BLaER1 treated with 17β-estradiol and CSF1 and Interleukin-3, amounts not matched to agents 10 nM and 100 nM (cell line): ENCODE results near the gene PLCXD1.
A peak's percentile ranks its signal among the peaks of the same experiment; 100 is the strongest.
"Not testable (repeated sequence)": the region's sequence is repeated elsewhere in the genome, so short reads cannot be mapped to it uniquely, and the experiment has no call there.

Experiments used
- H3K27ac ChIP-seq, 11 experiments: shearing (Covaris generic); formaldehyde crosslinking; 2 replicates each; pipeline ENCODE4 v1.8.1; 2022
- H3K27me3 ChIP-seq, 11 experiments: shearing (Covaris generic); formaldehyde crosslinking; 2 replicates each; pipeline ENCODE4 v1.8.1; 2022
- H3K36me3 ChIP-seq, 11 experiments: shearing (Covaris generic); formaldehyde crosslinking; 2 replicates each; pipeline ENCODE4 v1.8.1; 2022
- H3K4me1 ChIP-seq, 10 experiments: shearing (Covaris generic); formaldehyde crosslinking; 2 replicates each; pipeline ENCODE4 v1.8.1; 2022
- H3K4me2 ChIP-seq, 11 experiments: shearing (Covaris generic); formaldehyde crosslinking; 2 replicates each; pipeline ENCODE4 v1.8.1; 2022
- H3K4me3 ChIP-seq, 10 experiments: shearing (Covaris generic); formaldehyde crosslinking; 2 replicates each; pipeline ENCODE4 v1.8.1; 2022
- H3K9ac ChIP-seq, 11 experiments: shearing (Covaris generic); formaldehyde crosslinking; 2 replicates each; pipeline ENCODE4 v1.8.1; 2022
- H3K9me3 ChIP-seq, 11 experiments: shearing (Covaris generic); formaldehyde crosslinking; replicated peaks in 1 of 11; 2 replicates each; pipeline ENCODE4 v1.8.1; 2022
- H4K20me1 ChIP-seq, 11 experiments: shearing (Covaris generic); formaldehyde crosslinking; 2 replicates each; pipeline ENCODE4 v1.8.1; 2022
- Cebpa-rat ChIP-seq, 11 experiments: shearing (Covaris generic); IDR thresholded peaks; 2 replicates each; pipeline ENCODE4 v1.8.1; 2022

PLCXD1 gene

GRCh38 chrX:281166-281999 lies at the start of gene PLCXD1:
PLCXD1 (plus strand) TSS chrX:281381; CDS start chrX:284188, 2,807 bp downstream.
- Histone ChIP-seq H3K9ac (peak within 1 kb of the TSS in 3 of 11 experiments; percentile 2 to 36 (median 32); a peak in 4 of 22 replicates), H3K27ac (peak within 1 kb of the TSS in 6 of 11 experiments; percentile 1 to 45 (median 30); a peak in 9 of 22 replicates), H3K4me2 (peak within 1 kb of the TSS; percentile 33 to 71 (median 56); a peak in 20 of 22 replicates), H3K4me1 (peaks cover 26 to 53% (median 46%) of the 10 kb centered on the region in 10 experiments), H3K36me3 (peaks cover 17 to 25% (median 25%) of the 10 kb centered on the region in 11 experiments), H4K20me1 (peaks cover 0 to 19% (median 0%) of the 10 kb centered on the region in 11 experiments; a peak in 3 of 22 replicates), H3K27me3 (no peaks in the 10 kb centered on the region), H3K4me3 (peak within 1 kb of the TSS in 1 of 10 experiments; percentile 22; a peak in 1 of 20 replicates), H3K9me3 (no peaks in the 10 kb centered on the region)
- no peak for TF ChIP-seq Cebpa-rat (IDR thresholded peaks at IDR 0.05)

- H3K27me3 ChIP-seq, H3K4me2 ChIP-seq, H3K9me3 ChIP-seq, H4K20me1 ChIP-seq, H3K9ac ChIP-seq, H3K36me3 ChIP-seq, H3K27ac ChIP-seq, H3K4me3 ChIP-seq, H3K4me1 ChIP-seq: not testable (repeated sequence)
These were observed 49.4 kb upstream of the PLCXD1 start for GRCh38 chrX:231637-232277.

GRCh38 chrX:232278-232655 lies 48.9 kb upstream of the PLCXD1 start:
- not testable (repeated sequence) for H3K4me3 ChIP-seq, H3K4me1 ChIP-seq, H3K9ac ChIP-seq, H3K27me3 ChIP-seq, H3K27ac ChIP-seq, H3K4me2 ChIP-seq, H3K9me3 ChIP-seq, H4K20me1 ChIP-seq, H3K36me3 ChIP-seq

- H3K9ac ChIP-seq, H3K36me3 ChIP-seq, H3K4me3 ChIP-seq, H3K27ac ChIP-seq, H3K27me3 ChIP-seq, H3K9me3 ChIP-seq, H4K20me1 ChIP-seq, H3K4me1 ChIP-seq, H3K4me2 ChIP-seq: not testable (repeated sequence)
These were observed 45.0 kb upstream of the PLCXD1 start for GRCh38 chrX:236201-236600.

- no peaks in the 10 kb centered on the region for H3K36me3 ChIP-seq
- peak overlapping the region in 4 of 11 experiments; percentile 40 to 55 (median 52); a peak in 5 of 22 replicates for H3K27ac ChIP-seq
- peak overlapping the region; percentile 30 to 61 (median 43); a peak in 17 of 22 replicates for H3K4me2 ChIP-seq
- H3K9ac ChIP-seq, result 0 out of 22 replicates have a peak overlapping the region, but pooled peaks of 1 of the 11 experiments have one; percentile 26
- H3K4me1 ChIP-seq, result peaks cover 0 to 12% (median 4%) of the 10 kb centered on the region in 10 experiments; a peak in 8 of 20 replicates
- H3K4me3 ChIP-seq, result peak overlapping the region in 1 of 10 experiments; percentile 51; a peak in 2 of 20 replicates
- H3K27me3 ChIP-seq, result no peaks in the 10 kb centered on the region
- H4K20me1 ChIP-seq, result no peaks in the 10 kb centered on the region
- no peak for TF ChIP-seq Cebpa-rat (IDR thresholded peaks at IDR 0.05)
- peaks cover 0 to 15% (median 7%) of the 10 kb centered on the region in 11 experiments; a peak in 8 of 22 replicates for H3K9me3 ChIP-seq
These were observed 30.2 kb upstream of the PLCXD1 start for GRCh38 chrX:250965-251364.

GRCh38 chrX:251396-252243 lies 29.6 kb upstream of the PLCXD1 start:
- Histone ChIP-seq H3K4me1 (peaks cover 0 to 12% (median 4%) of the 10 kb centered on the region in 10 experiments; a peak in 8 of 20 replicates), H3K27ac (peak overlapping the region in 1 of 11 experiments; percentile 53; a peak in 1 of 22 replicates), H3K4me2 (peak overlapping the region in 10 of 11 experiments; percentile 30 to 61 (median 42); a peak in 13 of 22 replicates), H3K9me3 (peaks cover 0 to 15% (median 7%) of the 10 kb centered on the region in 11 experiments; a peak in 8 of 22 replicates)
- not testable (repeated sequence) for H4K20me1 ChIP-seq, H3K27me3 ChIP-seq, H3K36me3 ChIP-seq, H3K4me3 ChIP-seq, H3K9ac ChIP-seq

- no peak overlapping the region for H3K9ac ChIP-seq
- H3K27me3 ChIP-seq, result no peaks in the 10 kb centered on the region
- peaks cover 0 to 15% (median 7%) of the 10 kb centered on the region in 11 experiments; a peak in 8 of 22 replicates for H3K9me3 ChIP-seq
- no peak overlapping the region for H3K27ac ChIP-seq
- TF ChIP-seq Cebpa-rat (IDR thresholded peaks at IDR 0.05), result no peak
- no peak overlapping the region for H3K4me3 ChIP-seq
- H4K20me1 ChIP-seq, result no peaks in the 10 kb centered on the region
- H3K36me3 ChIP-seq, result no peaks in the 10 kb centered on the region
- H3K4me2 ChIP-seq, result no peak overlapping the region
- peaks cover 0 to 12% (median 4%) of the 10 kb centered on the region in 10 experiments; a peak in 9 of 20 replicates for H3K4me1 ChIP-seq
These were observed 28.8 kb upstream of the PLCXD1 start for GRCh38 chrX:252244-252956.

GRCh38 chrX:252957-253291 lies 28.3 kb upstream of the PLCXD1 start:
- Histone ChIP-seq H3K27me3 (no peaks in the 10 kb centered on the region), H3K27ac (no peak overlapping the region), H3K9me3 (peaks cover 0 to 15% (median 7%) of the 10 kb centered on the region in 11 experiments; a peak in 8 of 22 replicates), H3K4me2 (no peak overlapping the region), H3K9ac (no peak overlapping the region), H4K20me1 (no peaks in the 10 kb centered on the region), H3K36me3 (no peaks in the 10 kb centered on the region), H3K4me3 (no peak overlapping the region), H3K4me1 (peaks cover 0 to 14% (median 7%) of the 10 kb centered on the region in 10 experiments; a peak in 16 of 20 replicates)
- TF ChIP-seq Cebpa-rat (IDR thresholded peaks at IDR 0.05), result no peak
